DOHH2 (cell line): ENCODE data around the gene XYLT2.

ENCODE experiments used
- EZH2phosphoT487 ChIP-seq: fragments of 200-600 bp; sonication (generic); IDR thresholded peaks from 2 replicates; pipeline ENCODE4 v1.6.1; 2017; ENCODE audit warnings: borderline replicate concordance, mild to moderate bottlenecking, antibody characterized with exemption, low read length, moderate library complexity, mixed read lengths
- TF ChIP-seq, protein P1 (sequence below): fragments of 200-600 bp; sonication (generic); IDR thresholded peaks from one replicate; pipeline ENCODE4 v1.5.1; 2014; ENCODE audit warnings: antibody characterized with exemption, mild to moderate bottlenecking, low read depth, low read length; ENCODE audit not compliant: poor library complexity, severe bottlenecking

DNA sequence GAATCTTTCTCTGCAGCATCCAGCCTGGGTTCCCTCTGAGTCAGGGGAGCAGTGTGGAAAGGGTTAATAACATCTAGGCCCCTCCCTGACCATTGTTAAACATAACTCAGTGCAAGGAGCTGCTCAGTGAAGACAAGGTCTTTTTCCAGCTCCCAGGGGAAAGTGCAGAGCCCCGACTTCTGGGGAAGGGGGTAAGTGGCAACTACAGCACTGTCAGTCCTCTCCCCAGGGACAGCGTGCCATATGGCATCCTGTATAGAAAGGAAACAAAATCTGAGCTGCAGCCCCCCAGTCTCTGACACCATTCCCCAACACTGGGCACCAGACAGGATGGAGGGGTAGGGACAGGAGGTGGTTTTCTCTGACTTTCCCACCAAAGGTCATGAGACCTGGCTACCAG lies 19.2 kb downstream of the XYLT2 start:
- TF ChIP-seq, protein P1, sequence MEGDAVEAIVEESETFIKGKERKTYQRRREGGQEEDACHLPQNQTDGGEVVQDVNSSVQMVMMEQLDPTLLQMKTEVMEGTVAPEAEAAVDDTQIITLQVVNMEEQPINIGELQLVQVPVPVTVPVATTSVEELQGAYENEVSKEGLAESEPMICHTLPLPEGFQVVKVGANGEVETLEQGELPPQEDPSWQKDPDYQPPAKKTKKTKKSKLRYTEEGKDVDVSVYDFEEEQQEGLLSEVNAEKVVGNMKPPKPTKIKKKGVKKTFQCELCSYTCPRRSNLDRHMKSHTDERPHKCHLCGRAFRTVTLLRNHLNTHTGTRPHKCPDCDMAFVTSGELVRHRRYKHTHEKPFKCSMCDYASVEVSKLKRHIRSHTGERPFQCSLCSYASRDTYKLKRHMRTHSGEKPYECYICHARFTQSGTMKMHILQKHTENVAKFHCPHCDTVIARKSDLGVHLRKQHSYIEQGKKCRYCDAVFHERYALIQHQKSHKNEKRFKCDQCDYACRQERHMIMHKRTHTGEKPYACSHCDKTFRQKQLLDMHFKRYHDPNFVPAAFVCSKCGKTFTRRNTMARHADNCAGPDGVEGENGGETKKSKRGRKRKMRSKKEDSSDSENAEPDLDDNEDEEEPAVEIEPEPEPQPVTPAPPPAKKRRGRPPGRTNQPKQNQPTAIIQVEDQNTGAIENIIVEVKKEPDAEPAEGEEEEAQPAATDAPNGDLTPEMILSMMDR: no peak
- no peak for TF ChIP-seq EZH2phosphoT487
